Adrenal gland (tissue), 12 donors: ENCODE data around the gene CEND1. TPM values are rescaled to one million over a fixed set of nuclear protein-coding genes. Genes with fewer than 3 reads are reported as not detected.

Experiments used
- DNase-seq, 7 donors: peaks; one replicate each; pipeline ENCODE4 v3.0.0-alpha.2; 2019 to 2020
- H3K27ac ChIP-seq, 5 donors: fragments of 200-600 bp; sonication (generic) in 4 of 5; 1 replicate in 3 of 5; 2 replicates in 2 of 5; pipeline versions ENCODE4 v1.5.1 to v1.8.0; 2016 to 2020; ENCODE audit warnings: mild to moderate bottlenecking in 1 of 5
- H3K27me3 ChIP-seq: fragments of 200-600 bp; 2 replicates; pipeline ENCODE4 v1.8.0; 2021
- H3K36me3 ChIP-seq, 2 donors: fragments of 200-600 bp; replicated peaks in 1 of 2; 1 replicate in 1 of 2; 2 replicates in 1 of 2; pipeline versions ENCODE4 v1.5.1 to v1.8.0; 2018 to 2022
- H3K4me1 ChIP-seq, 2 donors: fragments of 200-600 bp; replicated peaks in 1 of 2; 1 replicate in 1 of 2; 2 replicates in 1 of 2; pipeline versions ENCODE4 v1.5.1 to v1.8.0; 2018 to 2021
- H3K4me3 ChIP-seq, 4 donors: fragments of 200-600 bp; sonication (generic) in 3 of 4; one replicate each; pipeline ENCODE4 v1.5.1; 2016 to 2018
- H3K9me3 ChIP-seq, 3 donors: fragments of 200-600 bp; sonication (generic) in 1 of 3; replicated peaks in 1 of 3; 1 replicate in 2 of 3; 2 replicates in 1 of 3; pipeline versions ENCODE4 v1.5.1 to v1.8.0; 2016 to 2021
- CTCF ChIP-seq, 6 experiments: fragments of 450-650 bp in 4 of 6; fragments of 200-600 bp in 2 of 6; sonication (generic) in 1 of 6; IDR thresholded peaks; 1 replicate in 5 of 6; 2 replicates in 1 of 6; pipeline versions ENCODE4 v1.5.1 to v1.8.0; 2016 to 2021; ENCODE audit warnings: antibody characterized with exemption in 6 of 6, mild to moderate bottlenecking in 2 of 6, moderate library complexity in 1 of 6
- POLR2A ChIP-seq, 2 donors: fragments of 450-650 bp; IDR thresholded peaks; one replicate each; pipeline ENCODE4 v1.6.1; 2017; ENCODE audit warnings: antibody characterized with exemption in 2 of 2, mild to moderate bottlenecking in 2 of 2, moderate library complexity in 1 of 2
- WGBS, 4 donors: extraction: QIAGEN DNeasy Blood & Tissue Kit in 2 of 4; methylation state at CpG; one replicate each; pipeline versions ENCODE4 v1.1.5 to v1.1.7; 2013 to 2017; 5-methylcytosine and 5-hydroxymethylcytosine counted together
- intact Hi-C, 2 donors: fragments of 100-400 bp; cut with DNase I; formaldehyde crosslinking; loops; one replicate each; pipeline versions ENCODE4 v1.14.1 to v1.15.0; 2022 to 2023
- polyA plus RNA-seq, 3 donors: library from polyadenylated mRNA; stranded (reverse); fragments of 200-250 nt in 2 of 3; fragments of 350-450 nt in 1 of 3; fragmentation: Illumina TruSeq in 1 of 3; extraction: RNeasy Lipid Tissue Mini Kit (QIAGEN cat#74804) in 1 of 3; gene quantifications; one replicate each; pipeline ENCODE4 v1.2.3, GENCODE V29; 2013 to 2014
- total RNA-seq, 9 donors: library from RNA; depleted of rRNA in 4 of 9; stranded (reverse); fragments of >200 nt in 4 of 9; fragments of 120-200 nt in 1 of 9; fragmentation: NEBNext Ultra II Directional in 1 of 9; extraction: Animal tissue kit (Norgen Biotek cat#: 25700) in 1 of 9; gene quantifications; one replicate each; pipeline versions ENCODE4 v1.1.0 to v1.2.4, GENCODE V29; 2013 to 2023
- donor health status: healthy with polysubstance abuse.
- donor health status: Bipolar disorder and iron deficiency.
- donor health status: DM: yes; HTN: yes; CAD: no.
- donor health status: DM: no; HTN: no; CAD: no.
- donor health status: DM: no; HTN: no; CAD: no.
- donor health status: DM: yes; HTN: yes; CAD: no.

CEND1 gene
- total and polyA plus RNA-seq, 12 donors = 0.42 to 14.5 (median 3.0) TPM; not detected in 4

- WGBS, 4 donors = 58 to 72% (median 60%) methylated on average over 8 to 26 of the region's 26 CpGs
- H3K27ac ChIP-seq = no peak overlapping the region
- H3K4me3 ChIP-seq = peak overlapping the region in 1 of 4 donors; percentile 59
- intact Hi-C loops = no loop called here
- no peaks in the 10 kb centered on the region for H3K9me3 ChIP-seq
- peaks cover 15 to 21% of the 10 kb centered on the region in 2 donors for H3K4me1 ChIP-seq
- TF ChIP-seq CTCF (IDR thresholded peaks at IDR 0.05) (no peak), POLR2A (IDR thresholded peaks at IDR 0.05) (no peak)
- H3K36me3 ChIP-seq = peaks cover 0 to 41% of the 10 kb centered on the region in 2 donors
- DNase-seq = peak in 1 of 7 donors; percentile 35
- H3K27me3 ChIP-seq = no peaks in the 10 kb centered on the region
Observed at GRCh38 chr11:803770-804598, 14.1 kb upstream of the CEND1 start.

- intact Hi-C loops = no loop called here
- Histone ChIP-seq H3K27me3 (no peaks in the 10 kb centered on the region), H3K27ac (no peak overlapping the region), H3K4me3 (no peak overlapping the region), H3K9me3 (no peaks in the 10 kb centered on the region), H3K4me1 (peaks cover 9 to 18% of the 10 kb centered on the region in 2 donors), H3K36me3 (peaks cover 0 to 42% of the 10 kb centered on the region in 2 donors)
- TF ChIP-seq CTCF (IDR thresholded peaks at IDR 0.05) (no peak), POLR2A (IDR thresholded peaks at IDR 0.05) (no peak)
- 56 to 95% (median 91%) methylated on average over 3 to 8 of the region's 8 CpGs; no CpG with 5 or more reads in 1 of the 4 donors for WGBS, 4 donors
- DNase-seq = no peak
Observed at GRCh38 chr11:803467-803742, 13.5 kb upstream of the CEND1 start.

GRCh38 chr11:802693-803466 is 13.0 kb upstream of the CEND1 start:
- H3K27me3 ChIP-seq = no peaks in the 10 kb centered on the region
- H3K27ac ChIP-seq = no peak overlapping the region
- DNase-seq = no peak
- WGBS, 4 donors = 91 to 95% (median 94%) methylated on average over 6 to 28 of the region's 28 CpGs
- H3K4me1 ChIP-seq = peaks cover 8 to 17% of the 10 kb centered on the region in 2 donors
- intact Hi-C loops = no loop called here
- H3K4me3 ChIP-seq = no peak overlapping the region
- H3K36me3 ChIP-seq = peaks cover 0 to 42% of the 10 kb centered on the region in 2 donors
- H3K9me3 ChIP-seq = no peaks in the 10 kb centered on the region
- TF ChIP-seq CTCF (IDR thresholded peaks at IDR 0.05) = no peak
- TF ChIP-seq POLR2A (IDR thresholded peaks at IDR 0.05) = no peak

GRCh38 chr11:802018-802617 is 12.2 kb upstream of the CEND1 start:
- H3K27ac ChIP-seq = no peak overlapping the region
- no peak overlapping the region for H3K4me3 ChIP-seq
- H3K9me3 ChIP-seq = no peaks in the 10 kb centered on the region
- TF ChIP-seq CTCF (IDR thresholded peaks at IDR 0.05) = no peak
- no peak for TF ChIP-seq POLR2A (IDR thresholded peaks at IDR 0.05)
- intact Hi-C loops = no loop called here
- 94 to 98% (median 95%) methylated on average over 11 to 21 of the region's 21 CpGs for WGBS, 4 donors
- peaks cover 0 to 42% of the 10 kb centered on the region in 2 donors for H3K36me3 ChIP-seq
- no peak for DNase-seq
- no peaks in the 10 kb centered on the region for H3K27me3 ChIP-seq
- H3K4me1 ChIP-seq = peaks cover 11 to 20% of the 10 kb centered on the region in 2 donors
